Stimulated activated CD4-positive, alpha-beta T cell treated with anti-CD3 and anti-CD28 coated beads, Interleukin-4, amount 100 ng/mL, for 48 hours (primary cell): ENCODE results near the gene ASB18.
A peak's percentile ranks its signal among the peaks of the same experiment; 100 is the strongest.

ENCODE experiments used
- DNase-seq, 2 donors: peaks; one replicate each; pipeline ENCODE4 v3.0.0-alpha.2; 2020; ENCODE audit warnings: low read depth in 2 of 2

Gene ASB18

GRCh38 chr2:236208019-236208926 is 55.9 kb downstream of the ASB18 start:
- no peak for DNase-seq

GRCh38 chr2:236207472-236207871 is 56.7 kb downstream of the ASB18 start:
- DNase-seq = no peak

GRCh38 chr2:236205867-236206645 is 58.1 kb downstream of the ASB18 start:
- no peak for DNase-seq

GRCh38 chr2:236204953-236205352 is 59.3 kb downstream of the ASB18 start:
- DNase-seq = no peak

GRCh38 chr2:236200378-236200777 is 63.8 kb downstream of the ASB18 start:
- no peak for DNase-seq

- DNase-seq = no peak
Observed at GRCh38 chr2:236196366-236196765, 67.8 kb downstream of the ASB18 start.

- DNase-seq = no peak
Observed at GRCh38 chr2:236195726-236196125, 68.5 kb downstream of the ASB18 start.

GRCh38 chr2:236194786-236195185 is 69.4 kb downstream of the ASB18 start:
- no peak for DNase-seq

- no peak for DNase-seq
Observed at GRCh38 chr2:236193026-236193425, 71.2 kb downstream of the ASB18 start.

- no peak for DNase-seq
Observed at GRCh38 chr2:236190674-236191073, 73.5 kb downstream of the ASB18 start.

GRCh38 chr2:236184701-236185100 is 79.5 kb downstream of the ASB18 start:
- no peak for DNase-seq

- no peak for DNase-seq
Observed at GRCh38 chr2:236180831-236181453, 83.3 kb downstream of the ASB18 start.

- no peak for DNase-seq
Observed at GRCh38 chr2:236180076-236180816, 84.0 kb downstream of the ASB18 start.

- no peak for DNase-seq
Observed at GRCh38 chr2:236179236-236180075, 84.8 kb downstream of the ASB18 start.

GRCh38 chr2:236178890-236179235 is 85.3 kb downstream of the ASB18 start:
- no peak for DNase-seq

GRCh38 chr2:236177967-236178889 is 86.0 kb downstream of the ASB18 start:
- DNase-seq = peak in 1 of 2 donors; percentile 50

GRCh38 chr2:236177604-236177966 is 86.6 kb downstream of the ASB18 start:
- DNase-seq = peak in 1 of 2 donors; percentile 50

- DNase-seq = no peak
Observed at GRCh38 chr2:236176951-236177350, 87.3 kb downstream of the ASB18 start.

GRCh38 chr2:236176417-236176816 is 87.8 kb downstream of the ASB18 start:
- no peak for DNase-seq
